Embryonic facial prominence (tissue), 1 donor: ENCODE data around the gene ZC3H12D.
"Not testable (repeated sequence)": the region's sequence is repeated elsewhere in the genome, so short reads cannot be mapped to it uniquely, and the experiment has no call there.

ENCODE experiments used
- DNase-seq: peaks from one replicate; pipeline ENCODE4 v3.0.0-alpha.2; 2016; ENCODE audit errors: extremely low spot score

The ZC3H12D gene

DNA sequence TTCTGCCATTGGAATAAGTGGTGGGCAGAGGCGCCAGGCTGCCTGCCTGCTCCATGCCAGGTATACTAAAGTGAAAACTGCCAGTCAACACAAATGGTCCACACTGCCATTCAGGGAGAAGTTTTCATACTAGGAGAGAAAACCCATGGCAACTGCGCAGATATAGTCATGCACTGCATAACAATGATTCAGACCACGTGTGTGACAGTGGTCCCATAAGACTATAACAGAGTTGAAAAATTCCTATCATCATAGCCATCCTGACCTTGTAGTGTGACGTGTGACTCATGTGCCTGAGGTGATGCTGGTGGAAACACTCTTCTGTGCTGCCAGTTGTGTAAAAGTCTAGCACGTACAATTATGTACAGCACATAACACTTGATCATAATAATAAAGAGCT lies 25.1 kb downstream of the ZC3H12D start:
- no peak for DNase-seq

DNA sequence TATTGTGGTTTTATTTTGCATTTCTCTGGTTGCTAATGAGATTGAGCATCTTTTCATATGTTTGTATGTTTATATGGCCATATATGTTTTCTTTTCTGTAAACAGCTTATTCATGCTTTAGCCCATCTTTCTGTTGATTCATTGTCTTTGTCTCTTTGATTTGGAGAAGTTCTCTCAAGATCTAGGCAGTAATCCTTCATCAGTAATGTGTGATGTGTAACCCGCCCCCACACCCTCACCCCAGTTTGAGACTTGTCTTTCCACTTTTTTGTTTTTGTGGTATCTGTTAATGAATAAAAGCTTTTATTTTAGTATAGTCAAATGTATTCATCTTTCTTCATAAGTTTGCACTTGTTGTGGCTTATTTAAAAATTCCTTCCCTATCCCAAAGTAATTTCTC lies 26.0 kb downstream of the ZC3H12D start:
- DNase-seq = no peak

DNA sequence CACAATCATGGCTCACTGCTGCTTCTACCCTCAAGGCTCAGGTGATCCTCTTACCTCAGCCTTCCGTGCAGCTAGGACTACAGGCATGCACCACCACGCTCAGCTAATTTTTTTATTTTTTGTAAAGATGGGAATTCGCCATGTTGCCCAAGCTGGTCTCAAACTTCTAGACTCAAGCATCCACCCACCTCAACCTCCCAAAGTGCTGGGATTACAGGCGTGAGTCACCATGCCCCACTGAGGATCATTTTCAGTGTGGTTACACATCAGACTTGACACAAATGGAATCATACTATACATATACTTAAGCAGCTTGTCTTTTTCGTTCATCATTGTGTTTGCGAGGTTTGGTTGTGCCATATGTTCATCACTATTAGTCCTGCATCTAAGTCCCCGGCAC lies 26.6 kb downstream of the ZC3H12D start:
- DNase-seq = no peak

DNA sequence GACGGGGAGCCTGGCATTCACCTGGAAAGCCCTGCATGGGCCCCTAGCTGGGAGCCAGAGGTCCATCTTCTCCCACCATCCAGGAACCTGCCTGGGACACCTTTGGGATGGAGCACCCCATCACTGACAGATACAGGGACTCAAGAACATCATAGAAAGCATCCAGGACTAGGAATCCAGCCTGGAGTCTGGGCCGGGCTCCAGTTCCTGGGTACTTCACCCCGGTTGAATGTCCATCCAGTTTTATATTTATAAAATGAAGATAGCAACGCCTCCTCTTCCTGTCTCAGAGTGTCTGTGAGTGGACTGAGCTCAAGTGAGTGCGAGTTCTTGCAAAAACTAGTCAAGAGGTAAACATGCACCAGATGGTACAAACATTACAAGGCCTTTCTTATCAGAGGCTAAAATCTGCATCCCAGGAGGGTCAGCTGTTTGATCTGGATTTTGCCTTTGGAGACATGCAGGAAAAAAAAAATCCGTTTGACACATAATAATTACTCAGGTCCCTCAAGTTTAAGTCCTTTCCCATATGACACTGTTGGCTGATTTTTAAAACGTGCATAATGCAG lies 27.4 kb downstream of the ZC3H12D start:
- no peak for DNase-seq

DNA sequence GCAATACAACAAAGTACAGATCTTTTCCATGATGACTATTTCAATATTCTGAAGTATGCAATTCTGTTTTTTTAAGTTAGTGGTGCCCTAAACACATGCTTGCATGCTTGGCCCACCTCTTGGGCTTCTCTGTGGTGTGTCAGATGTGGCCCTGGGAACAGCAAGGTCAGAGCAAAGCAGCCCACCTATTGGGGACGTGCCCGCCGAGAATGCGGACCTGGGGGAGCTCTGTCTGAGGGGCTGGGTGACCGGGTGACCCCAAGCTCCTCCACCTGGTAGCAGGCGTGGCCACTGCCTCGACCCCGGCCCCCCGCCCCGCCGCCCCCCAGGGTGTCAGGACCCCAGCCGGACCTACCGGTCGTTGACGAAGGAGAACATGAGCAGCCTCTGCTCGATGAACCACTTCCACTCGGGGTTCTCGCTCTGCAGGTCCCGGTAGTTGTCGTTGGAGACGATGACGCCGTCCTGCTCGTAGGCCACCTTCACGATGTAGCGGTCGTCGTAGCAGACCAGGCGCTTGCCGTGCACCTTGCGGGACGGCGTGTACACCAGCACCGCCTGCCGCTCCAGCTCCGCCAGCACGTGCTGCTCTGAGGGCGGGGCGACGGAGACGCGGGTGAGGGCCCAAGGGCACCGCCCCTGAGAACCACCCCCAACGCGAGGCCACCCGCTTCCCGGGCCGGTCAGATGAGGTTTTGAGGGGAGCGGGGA lies 28.3 kb downstream of the ZC3H12D start:
- no peak for DNase-seq

DNA sequence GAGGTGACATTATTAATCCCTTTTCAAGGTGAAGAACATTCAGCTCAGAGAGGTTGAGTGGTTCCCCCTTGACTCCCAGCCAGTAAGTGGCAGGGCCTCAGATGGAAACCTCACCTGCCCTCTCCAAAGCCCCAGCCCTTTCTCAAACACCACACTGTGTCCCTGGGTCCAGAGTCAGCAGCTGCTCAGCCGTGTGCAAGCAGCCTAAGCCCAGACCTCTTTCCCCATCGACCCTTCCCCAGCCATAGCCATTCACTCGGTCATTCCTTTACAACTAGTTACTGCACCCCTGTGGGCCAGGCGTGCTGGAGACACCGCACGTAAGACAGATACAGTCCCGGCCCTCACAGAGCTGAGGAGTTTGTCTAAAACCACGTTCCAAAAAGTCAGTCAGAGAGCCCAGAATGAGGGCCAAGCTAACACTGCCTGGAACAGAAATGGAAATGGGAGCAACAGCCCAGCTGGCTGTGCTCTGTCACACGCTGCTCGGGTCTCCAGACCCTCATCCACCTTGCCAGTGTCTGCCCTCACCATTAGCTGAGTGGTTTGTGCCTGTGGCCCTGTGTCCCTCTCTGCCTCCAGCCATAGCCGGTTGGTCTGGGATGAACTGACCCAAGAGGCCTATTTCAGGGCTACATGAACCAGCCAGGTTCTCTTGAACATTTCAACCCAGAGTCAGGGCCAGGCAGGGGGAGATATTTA lies 29.6 kb downstream of the ZC3H12D start:
- no peak for DNase-seq

DNA sequence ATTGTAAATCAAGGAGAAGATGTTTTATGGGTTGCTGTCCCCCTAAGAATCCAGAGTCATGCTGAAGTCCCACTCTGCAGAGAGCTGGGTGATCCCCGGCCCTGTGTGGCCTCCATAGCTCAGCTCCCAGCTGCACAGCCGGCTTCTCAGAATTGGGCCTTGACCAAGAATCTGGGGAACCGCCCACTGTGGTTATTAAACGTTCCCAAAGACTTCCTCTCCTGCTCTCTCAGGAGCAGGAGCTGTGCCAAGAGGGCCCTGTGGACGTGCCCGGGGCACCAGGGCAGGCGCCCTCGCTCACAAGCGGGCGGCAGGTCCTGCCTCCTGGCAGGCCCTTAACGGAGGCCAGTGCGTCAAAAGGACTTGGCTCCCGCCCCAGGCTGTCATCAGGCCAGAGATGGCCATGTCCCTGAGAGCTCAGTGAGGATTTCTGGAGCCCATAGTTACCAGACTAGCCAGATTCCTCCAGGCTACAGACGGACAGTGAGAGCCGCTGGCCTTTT lies 30.4 kb downstream of the ZC3H12D start:
- DNase-seq = peak; percentile 18

DNA sequence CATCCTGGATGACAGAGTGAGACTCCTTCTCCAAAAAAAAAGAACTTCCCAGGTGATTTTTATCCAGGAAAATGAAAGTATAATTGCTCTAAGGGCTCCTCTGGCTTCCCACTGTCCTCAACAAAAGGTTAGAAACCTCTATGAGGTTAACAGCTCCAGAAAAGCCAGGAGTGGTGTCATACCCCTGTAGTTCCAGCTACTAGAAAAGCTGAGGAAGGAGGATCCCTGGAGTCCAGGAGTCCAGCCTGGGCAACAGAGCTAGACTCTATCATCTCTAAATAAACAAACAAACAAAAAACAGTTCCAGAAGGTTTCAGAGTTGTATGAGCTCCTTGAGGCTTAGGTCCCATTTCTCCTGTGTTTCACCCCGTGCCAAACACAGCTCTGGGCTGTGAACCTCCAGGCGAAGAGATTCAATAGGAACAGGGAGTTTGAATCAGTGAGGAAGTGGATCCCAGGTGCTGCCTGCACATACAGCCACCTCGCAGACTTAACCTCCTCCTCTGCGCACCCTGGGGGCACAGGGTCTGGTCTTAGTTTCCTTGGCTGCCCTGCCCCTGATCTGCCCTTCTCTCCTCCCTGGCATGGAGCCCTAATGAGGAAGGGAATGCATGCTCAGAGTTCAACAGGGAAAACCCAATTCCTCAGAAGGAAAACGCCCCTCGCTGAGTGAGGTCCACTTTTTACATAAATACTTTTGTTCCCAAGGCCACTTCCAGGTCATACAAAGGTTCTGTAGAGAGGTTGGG lies 31.0 kb downstream of the ZC3H12D start:
- no peak for DNase-seq

DNA sequence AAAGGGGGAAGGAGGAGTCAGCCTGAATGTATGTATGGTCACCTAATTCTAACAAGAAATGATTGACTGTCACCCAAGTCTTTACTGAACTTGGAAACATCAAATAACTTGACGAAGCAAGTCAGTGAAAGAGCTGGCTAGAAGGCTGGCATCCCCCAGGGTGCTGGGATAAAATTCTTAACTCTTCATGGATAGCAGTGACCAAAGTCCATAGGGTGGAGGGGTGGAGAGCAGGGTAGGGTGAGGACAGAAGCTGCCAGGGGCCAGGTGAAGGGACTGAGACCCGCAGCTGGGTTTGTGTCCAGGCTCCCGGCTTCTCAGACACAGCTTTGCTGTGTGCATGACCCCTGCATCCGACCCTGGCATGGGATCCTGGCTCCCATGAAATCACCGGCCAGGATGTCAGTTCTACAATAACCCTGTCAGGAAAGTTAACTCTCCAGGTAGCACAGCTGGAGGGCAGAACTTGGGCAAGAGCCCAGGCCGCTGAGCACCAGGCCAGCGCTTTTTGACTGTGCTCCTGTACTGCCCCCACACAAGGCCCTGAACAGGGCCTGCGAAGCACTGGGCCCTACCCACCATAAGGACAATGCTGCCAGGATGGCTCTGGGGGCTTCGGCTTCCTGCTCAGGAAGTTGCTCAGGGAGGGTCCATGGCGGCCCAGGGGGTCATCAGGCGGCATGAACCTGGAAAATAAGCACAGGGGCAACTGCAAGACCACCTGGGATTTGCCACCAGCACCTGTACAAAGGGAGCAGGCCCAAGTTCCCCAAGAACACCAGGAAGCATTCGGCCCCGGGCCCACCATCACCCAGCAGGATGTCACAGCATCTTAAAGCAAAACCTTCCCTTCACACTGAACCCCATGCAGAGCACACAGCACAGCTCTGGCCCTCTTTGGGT lies 32.5 kb downstream of the ZC3H12D start:
- no peak for DNase-seq

DNA sequence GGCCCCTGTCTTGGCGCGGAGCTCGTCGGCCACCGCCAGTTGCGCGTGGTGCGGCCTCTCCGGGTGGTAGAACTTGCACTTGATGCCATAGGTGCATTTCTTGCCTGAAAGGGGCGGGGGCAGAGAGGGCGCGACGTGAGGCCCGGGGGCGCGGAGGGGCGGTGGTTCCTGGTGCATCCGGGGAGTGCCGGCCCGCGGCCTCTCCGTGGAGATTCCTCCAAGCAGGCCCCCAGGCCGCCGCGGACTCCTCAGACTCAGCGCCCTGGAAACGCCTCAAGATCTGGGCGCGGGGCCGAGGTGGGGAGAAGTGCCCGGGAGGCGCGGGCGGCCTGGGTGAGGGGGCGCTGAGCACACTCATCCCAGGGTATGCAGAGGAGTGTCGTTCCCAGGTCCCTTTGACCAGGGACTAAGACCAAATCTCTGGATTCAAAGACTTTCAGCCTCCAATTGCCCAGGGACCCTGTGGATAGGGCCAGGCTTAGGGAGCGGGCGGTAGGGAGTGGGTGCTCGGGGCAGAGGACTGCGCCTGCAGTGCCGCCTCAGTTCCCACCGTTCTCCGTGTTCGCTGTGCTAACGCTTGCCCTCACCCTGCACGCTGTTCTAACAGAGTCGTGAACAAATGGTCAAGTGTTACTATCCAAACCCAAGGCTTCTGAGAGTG lies 33.3 kb downstream of the ZC3H12D start:
- no peak for DNase-seq

DNA sequence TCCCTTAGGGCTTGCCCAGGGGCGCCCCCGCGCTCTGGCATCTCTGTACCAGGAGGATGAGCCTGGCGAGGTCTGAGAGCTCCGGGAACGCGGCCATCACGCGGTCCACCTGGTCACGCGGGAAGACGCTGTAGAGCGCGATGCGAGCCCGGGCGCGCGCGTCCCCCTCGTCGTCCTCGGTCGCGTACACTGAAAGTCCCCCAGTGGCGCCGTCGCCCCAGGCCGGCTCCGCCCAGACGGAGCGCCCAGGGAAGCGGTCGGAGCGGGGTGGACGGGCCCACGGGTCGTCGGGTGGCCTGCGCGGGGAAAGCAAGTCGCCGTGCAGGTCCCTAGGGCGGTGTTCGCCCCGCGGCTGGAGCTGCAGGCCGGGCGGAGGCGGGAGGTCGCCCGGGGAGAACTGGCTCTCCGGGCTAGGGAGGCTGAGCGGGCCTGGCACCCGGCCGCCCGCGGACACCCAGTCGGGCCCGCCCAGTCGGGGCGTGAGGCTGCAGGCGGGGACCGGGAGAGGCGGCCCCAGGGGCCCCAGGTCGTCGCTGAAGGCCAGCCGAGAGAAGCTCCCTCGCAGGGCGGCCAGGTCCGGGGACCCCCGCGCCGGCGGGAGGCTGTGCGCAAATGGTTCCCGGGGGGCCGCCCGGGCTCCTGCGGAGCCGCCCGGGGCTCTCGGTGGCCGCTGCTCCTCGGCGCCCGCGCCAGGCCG lies 34.0 kb downstream of the ZC3H12D start:
- DNase-seq = no peak

DNA sequence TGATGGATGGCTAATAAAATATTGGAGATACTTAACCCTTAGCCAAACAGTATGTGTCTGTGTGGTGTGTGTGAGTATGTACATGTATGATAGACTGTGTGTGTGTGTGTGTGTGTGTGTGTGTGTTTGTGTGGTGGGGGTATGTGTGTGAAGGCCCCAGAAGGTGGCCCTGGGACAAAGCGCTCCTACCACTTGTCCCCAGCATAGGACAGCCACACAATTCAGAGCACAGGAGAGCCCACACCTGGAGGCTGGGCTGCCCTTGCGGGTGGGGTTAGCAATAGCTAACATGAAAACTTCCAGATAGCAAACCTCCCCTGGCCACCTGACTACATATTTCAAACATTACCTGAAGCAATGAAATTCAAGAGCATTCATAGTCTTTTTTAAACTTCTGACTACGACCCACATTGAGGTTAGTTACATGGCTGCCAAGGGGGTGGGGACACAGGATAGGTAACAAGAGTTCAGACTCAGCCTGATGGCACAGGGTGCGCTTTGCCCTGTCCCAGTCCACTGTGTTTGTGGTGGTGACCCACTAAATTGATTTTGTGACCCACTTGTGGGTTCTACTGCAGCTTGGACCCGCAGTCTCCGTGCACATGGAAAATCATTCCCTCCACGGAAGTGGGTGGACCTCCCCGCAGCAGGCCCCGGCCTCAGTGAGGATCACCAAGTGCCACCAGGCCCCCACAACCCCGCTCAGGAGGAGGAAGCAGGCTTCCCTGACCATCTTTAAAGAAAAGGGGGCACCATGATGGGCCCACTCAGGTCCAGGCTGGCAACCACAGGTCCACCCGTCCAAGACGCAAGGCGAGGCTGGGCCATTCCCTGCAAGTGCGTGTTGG lies 34.8 kb downstream of the ZC3H12D start:
- DNase-seq = no peak

DNA sequence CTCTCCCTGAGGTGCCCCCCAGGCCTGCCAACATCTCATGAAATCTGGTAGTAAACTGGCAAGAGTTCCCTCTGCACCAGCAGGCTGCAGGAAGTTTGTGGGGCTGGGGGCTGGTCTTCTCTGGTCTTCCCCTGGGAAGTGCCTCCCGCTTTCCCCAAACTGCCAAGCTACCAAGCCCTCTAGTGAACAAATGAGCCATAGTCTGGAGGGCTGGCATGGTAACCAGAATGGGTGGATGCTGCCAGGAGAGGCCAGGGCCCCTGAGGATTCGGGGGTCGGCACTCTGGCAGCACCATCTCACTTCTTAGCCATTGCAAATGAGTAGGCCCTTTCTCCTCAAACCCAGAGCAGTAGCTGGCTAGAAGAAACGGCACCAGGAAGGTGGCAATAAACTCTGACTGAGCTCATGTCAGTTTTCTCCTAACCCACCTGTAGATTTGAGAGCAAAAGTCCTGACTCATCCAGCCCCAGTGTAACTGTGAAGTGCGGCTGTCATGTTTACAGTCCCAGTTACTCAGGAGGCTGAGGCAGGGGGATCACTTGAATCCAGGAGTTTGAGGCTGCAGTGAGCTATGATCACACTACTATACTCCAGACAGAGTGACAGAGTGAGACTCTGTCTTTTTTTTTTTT lies 35.9 kb downstream of the ZC3H12D start:
- no peak for DNase-seq

DNA sequence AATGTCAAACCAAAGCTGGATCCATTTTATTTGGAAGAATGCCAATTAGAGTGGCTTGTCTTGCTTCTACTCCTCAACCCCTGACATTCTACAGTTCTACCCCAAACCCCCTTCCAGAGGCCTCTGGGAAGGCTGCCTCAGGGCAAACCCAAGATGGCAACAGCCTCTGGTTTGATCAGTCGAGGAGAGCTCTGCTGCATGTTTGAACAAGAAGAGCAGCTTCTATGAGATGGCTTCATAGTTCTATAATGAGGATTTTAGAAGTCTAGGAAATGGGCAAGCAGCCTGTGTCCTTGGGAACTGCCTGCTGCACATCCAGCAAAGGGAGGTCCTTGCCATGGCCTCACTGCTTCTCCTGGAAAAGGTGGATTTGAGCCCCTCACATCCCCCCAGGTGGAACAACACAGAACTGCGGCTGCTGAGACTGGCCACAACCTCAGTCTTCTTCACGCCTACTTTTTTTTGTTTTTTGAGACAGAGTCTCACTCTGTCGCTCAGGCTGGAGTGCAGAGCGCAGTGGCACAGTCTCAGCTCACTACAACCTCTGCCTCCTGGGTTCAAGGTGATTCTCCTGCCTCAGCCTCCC lies 37.9 kb downstream of the ZC3H12D start:
- DNase-seq = no peak

DNA sequence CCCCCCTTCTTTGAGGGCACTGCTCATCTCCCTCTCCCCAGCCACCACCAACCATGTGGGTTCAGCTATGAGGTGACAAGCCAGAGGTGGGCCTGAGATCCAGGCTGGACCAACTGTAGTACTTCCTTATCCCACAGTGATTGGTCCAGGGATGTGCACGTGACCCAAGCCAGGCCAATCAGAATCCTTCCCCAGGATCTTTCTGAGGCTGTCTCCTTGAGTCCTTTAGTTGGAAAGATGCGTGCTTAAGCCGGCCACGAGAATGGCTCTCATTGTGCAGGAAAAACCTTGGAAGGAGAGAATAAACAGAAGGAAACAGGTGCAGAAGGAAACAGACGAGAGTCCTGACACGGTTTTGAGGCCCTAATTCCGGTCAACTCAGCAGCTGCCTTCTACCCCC lies 39.2 kb downstream of the ZC3H12D start:
- DNase-seq = no peak

DNA sequence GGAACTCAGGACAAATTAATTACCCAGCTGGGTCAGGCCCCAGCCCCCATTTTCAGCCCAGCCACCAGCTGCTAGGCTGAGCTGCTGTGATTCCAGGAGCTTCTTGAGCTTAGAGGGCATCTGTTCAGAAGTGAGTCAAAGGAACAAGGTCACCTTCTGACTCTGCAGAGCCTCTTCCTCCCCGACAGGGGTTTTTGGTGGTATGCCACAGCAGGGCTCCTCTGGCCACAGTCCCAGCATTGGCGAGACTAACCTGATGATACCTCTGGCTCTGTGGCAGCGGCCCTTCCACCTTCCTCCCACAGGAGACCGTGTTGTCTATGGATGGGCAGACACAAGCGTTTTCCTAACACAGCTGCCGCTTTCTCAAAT lies 39.7 kb downstream of the ZC3H12D start:
- no peak for DNase-seq

DNA sequence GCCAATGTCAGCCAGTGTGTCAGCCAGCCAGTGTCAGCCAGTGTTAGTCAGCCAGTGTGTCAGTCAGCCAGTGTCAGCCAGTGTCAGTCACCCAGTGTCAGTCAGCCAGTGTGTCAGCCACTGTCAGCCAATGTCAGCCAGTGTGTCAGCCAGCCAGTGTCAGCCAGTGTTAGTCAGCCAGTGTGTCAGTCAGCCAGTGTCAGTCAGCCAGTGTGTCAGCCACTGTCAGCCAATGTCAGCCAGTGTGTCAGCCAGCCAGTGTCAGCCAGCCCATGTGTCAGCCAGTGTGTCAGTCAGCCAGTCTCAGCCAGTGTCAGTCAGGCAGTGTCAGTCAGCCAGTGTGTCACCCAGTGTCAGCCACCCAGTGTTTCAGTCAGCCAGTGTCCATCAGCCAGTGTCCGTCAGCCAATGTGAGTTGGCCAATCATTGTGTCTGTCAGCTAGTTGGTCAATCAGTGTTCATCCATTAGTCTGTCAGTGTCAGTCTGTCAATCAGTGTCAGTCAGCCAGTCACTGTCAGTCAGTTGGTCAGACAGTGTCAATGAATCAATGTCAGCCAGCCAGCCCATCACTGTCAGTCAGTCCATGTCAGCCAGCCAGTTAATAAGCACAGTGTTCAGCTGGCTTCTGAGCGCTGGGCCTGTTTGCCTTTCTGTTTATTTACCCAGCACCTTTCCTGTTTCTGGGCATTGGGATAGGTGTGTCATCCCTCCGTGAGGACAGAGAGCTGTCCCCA lies 40.3 kb downstream of the ZC3H12D start:
- not testable (repeated sequence) for DNase-seq
